Tibial nerve (tissue), 3 donors: Measurements from ENCODE around the gene NID1.

Experiments used
- CTCF ChIP-seq, 5 experiments: fragments of 200-600 bp in 3 of 5; fragments of 450-650 bp in 2 of 5; sonication (generic) in 3 of 5; IDR thresholded peaks; one replicate each; pipeline ENCODE4 v1.5.1; 2016 to 2019; ENCODE audit warnings: antibody characterized with exemption in 5 of 5, mild to moderate bottlenecking in 3 of 5, moderate library complexity in 2 of 5
- POLR2A ChIP-seq, 2 donors: fragments of 450-650 bp; IDR thresholded peaks; one replicate each; pipeline ENCODE4 v1.6.1; 2017; ENCODE audit warnings: antibody characterized with exemption in 2 of 2, mild to moderate bottlenecking in 2 of 2, moderate library complexity in 2 of 2

GRCh38 chr1:236033336-236033735 is 31.6 kb downstream of the NID1 start:
- TF ChIP-seq POLR2A (IDR thresholded peaks at IDR 0.05) (no peak), CTCF (IDR thresholded peaks at IDR 0.05) (no peak)
